ENCODE measurements around the gene DMRT3. TPM values are rescaled to one million over a fixed set of nuclear protein-coding genes. Genes with fewer than 3 reads are reported as not detected.
"Not testable (repeated sequence)": the region's sequence is repeated elsewhere in the genome, so short reads cannot be mapped to it uniquely, and the experiment has no call there.

The DMRT3 gene
- total RNA-seq, 4 donors from 2014 or later, result 0.42 TPM; not detected in 3

DNA sequence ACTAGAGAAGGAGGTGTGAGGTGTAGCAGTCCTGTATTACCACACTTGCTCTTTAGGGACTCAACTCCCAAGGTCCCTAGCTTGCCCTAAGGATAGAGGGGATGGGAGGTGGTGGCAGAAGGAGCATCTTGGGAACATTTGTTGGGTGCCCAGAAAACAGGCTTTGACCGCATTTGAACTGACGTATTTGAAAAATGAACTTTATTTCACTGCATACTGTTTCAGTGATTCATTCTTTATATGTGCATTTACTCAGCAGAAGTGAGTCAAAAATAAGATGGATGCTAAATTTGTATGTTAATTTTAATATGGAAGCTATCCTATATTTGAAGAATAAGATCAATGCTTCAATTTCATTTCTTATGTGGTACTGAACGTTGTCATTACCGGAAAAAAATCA, 18.7 kb downstream of the DMRT3 start:
- DNase-seq (ENCODE audit: low spot score in 2 of 2), result no peak
- Histone ChIP-seq H3K4me3 (no peak overlapping the region), H3K27me3 (peaks cover 21% of the 10 kb centered on the region), H3K9me3 (no peaks in the 10 kb centered on the region), H3K27ac (no peak overlapping the region), H3K36me3 (no peaks in the 10 kb centered on the region), H3K4me1 (peaks cover 7% of the 10 kb centered on the region)
- TF ChIP-seq POLR2A (IDR thresholded peaks at IDR 0.05) (no peak), POLR2AphosphoS5 (IDR thresholded peaks at IDR 0.05) (no peak), EP300 (IDR thresholded peaks at IDR 0.05) (no peak)
- TF ChIP-seq, protein P1, sequence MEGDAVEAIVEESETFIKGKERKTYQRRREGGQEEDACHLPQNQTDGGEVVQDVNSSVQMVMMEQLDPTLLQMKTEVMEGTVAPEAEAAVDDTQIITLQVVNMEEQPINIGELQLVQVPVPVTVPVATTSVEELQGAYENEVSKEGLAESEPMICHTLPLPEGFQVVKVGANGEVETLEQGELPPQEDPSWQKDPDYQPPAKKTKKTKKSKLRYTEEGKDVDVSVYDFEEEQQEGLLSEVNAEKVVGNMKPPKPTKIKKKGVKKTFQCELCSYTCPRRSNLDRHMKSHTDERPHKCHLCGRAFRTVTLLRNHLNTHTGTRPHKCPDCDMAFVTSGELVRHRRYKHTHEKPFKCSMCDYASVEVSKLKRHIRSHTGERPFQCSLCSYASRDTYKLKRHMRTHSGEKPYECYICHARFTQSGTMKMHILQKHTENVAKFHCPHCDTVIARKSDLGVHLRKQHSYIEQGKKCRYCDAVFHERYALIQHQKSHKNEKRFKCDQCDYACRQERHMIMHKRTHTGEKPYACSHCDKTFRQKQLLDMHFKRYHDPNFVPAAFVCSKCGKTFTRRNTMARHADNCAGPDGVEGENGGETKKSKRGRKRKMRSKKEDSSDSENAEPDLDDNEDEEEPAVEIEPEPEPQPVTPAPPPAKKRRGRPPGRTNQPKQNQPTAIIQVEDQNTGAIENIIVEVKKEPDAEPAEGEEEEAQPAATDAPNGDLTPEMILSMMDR (IDR thresholded peaks at IDR 0.05), result no peak
- WGBS, result 88% methylated on average over 4 of the region's 4 CpGs

DNA sequence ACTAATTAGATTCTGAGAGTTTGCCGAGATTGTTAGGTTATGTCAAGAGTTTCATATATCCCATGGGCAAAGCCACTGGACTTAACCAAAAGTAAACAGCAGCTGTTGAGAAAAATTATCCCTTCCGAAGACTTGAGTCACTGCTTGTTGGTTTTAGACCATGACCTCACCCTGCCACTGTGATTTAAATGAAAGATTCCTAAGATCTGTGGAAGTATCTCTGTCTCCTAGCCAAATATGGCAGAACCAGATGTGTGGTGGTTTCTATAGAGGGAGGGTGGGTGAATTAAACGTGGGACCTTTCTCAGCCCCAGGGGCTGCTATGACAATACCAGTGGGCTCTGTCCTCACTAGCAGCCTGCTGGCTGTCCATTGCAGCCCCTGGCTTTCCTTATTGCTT, 19.3 kb downstream of the DMRT3 start:
- DNase-seq (ENCODE audit: low spot score in 2 of 2), result no peak
- Histone ChIP-seq H3K4me1 (peaks cover 7% of the 10 kb centered on the region), H3K9me3 (no peaks in the 10 kb centered on the region), H3K27ac (no peak overlapping the region), H3K27me3 (peaks cover 16% of the 10 kb centered on the region), H3K36me3 (no peaks in the 10 kb centered on the region), H3K4me3 (no peak overlapping the region)
- WGBS, result 35% methylated on average over 3 of the region's 3 CpGs
- TF ChIP-seq POLR2A (IDR thresholded peaks at IDR 0.05) (no peak), POLR2AphosphoS5 (IDR thresholded peaks at IDR 0.05) (no peak)
- TF ChIP-seq, protein P1 (IDR thresholded peaks at IDR 0.05), result no peak

DNA sequence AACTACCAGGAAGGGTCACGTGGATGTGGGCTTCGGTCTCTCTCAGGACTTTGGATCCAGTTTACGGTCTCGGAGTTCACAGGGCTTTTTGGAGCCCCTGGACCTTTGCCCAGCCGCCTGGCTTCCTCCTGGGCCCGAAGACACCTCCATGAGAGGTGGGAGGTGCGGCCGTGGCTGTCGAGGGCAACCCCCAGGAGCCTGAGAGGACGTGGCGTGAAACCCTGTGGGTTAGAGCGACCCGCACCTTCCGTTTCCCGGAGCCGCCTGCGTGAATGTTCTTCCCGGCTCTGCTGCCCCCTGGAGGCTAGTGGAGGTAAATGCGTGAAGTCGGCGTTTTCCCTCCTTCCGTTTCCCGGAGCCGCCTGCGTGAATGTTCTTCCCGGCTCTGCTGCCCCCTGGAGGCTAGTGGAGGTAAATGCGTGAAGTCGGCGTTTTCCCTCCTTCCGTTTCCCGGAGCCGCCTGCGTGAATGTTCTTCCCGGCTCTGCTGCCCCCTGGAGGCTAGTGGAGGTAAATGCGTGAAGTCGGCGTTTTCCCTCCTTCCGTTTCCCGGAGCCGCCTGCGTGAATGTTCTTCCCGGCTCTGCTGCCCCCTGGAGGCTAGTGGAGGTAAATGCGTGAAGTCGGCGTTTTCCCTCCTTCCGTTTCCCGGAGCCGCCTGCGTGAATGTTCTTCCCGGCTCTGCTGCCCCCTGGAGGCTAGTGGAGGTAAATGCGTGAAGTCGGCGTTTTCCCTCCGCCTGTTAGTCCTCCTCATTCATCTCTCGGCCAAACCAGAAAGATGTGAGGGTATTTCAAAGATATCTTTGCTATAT, 22.1 kb downstream of the DMRT3 start:
- DNase-seq (ENCODE audit: low spot score in 2 of 2); H3K27me3 ChIP-seq; H3K27ac ChIP-seq; H3K4me1 ChIP-seq; H3K36me3 ChIP-seq; H3K9me3 ChIP-seq; H3K4me3 ChIP-seq: not testable (repeated sequence)
- TF ChIP-seq, protein P1 (IDR thresholded peaks at IDR 0.05), result peak in 1 of 2 donors; percentile 61
- 71% methylated on average over 13 of the region's 55 CpGs for WGBS

DNA sequence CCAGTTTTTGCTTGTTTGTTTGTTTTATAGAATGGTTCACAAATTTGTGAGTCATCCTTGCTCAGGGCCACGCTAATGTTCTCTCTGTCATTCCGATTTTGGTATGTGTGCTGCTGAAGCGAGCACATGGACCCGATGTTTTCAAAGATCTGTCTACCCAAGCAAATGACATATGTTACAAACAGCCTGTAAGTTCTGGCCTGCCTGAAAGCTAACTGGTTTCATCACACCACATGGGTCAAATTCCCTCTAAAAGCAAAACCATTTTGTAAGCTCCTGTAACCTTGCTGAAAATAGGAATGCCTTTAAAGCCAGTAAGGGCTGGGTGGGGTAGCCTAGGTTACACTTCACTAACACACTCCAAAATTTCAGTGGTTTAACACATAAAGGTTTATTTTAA, 25.4 kb downstream of the DMRT3 start:
- no peaks in the 10 kb centered on the region for H3K36me3 ChIP-seq
- H3K4me3 ChIP-seq, result no peak overlapping the region
- no peak overlapping the region for H3K27ac ChIP-seq
- peaks cover 7% of the 10 kb centered on the region for H3K4me1 ChIP-seq
- peaks cover 3% of the 10 kb centered on the region for H3K27me3 ChIP-seq
- DNase-seq (ENCODE audit: low spot score in 2 of 2), result no peak
- TF ChIP-seq EP300 (IDR thresholded peaks at IDR 0.05), result no peak
- no peak for TF ChIP-seq POLR2A (IDR thresholded peaks at IDR 0.05)
- TF ChIP-seq, protein P1 (IDR thresholded peaks at IDR 0.05), result no peak
- TF ChIP-seq POLR2AphosphoS5 (IDR thresholded peaks at IDR 0.05), result no peak
- H3K9me3 ChIP-seq, result no peaks in the 10 kb centered on the region
- 87% methylated on average over 4 of the region's 4 CpGs for WGBS

DNA sequence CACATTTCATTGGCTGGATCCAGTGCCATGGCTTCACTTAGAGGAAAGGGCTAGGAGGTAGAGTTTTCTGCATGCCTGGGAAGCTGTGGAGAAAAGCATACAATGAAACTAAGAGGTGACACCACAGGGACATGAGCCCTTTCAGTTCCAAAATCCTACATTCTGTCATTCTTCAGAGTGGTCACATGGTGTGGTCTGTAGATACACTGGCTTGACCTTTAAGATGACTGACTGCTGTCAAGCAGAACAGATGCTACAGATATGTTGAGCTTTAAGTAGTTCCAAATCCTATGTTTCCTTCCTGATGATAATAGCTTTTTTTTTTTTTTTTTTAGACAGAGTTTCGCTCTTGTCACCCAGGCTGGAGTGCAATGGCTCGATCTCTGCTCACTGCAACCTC, 26.2 kb downstream of the DMRT3 start:
- H3K4me1 ChIP-seq, result peaks cover 7% of the 10 kb centered on the region
- no peak overlapping the region for H3K4me3 ChIP-seq
- no peak for DNase-seq (ENCODE audit: low spot score in 2 of 2)
- H3K27ac ChIP-seq, result no peak overlapping the region
- peaks cover 3% of the 10 kb centered on the region for H3K27me3 ChIP-seq
- no peak for TF ChIP-seq EP300 (IDR thresholded peaks at IDR 0.05)
- TF ChIP-seq, protein P1 (IDR thresholded peaks at IDR 0.05), result no peak
- no peaks in the 10 kb centered on the region for H3K36me3 ChIP-seq
- WGBS, result 91% methylated on average over 2 of the region's 2 CpGs
- no peaks in the 10 kb centered on the region for H3K9me3 ChIP-seq
